Liver (tissue), 9 donors: ENCODE measurements around the gene GLRA3. TPM values are rescaled to one million over a fixed set of nuclear protein-coding genes. Genes with fewer than 3 reads are reported as not detected.
"Not testable (repeated sequence)": the region's sequence is repeated elsewhere in the genome, so short reads cannot be mapped to it uniquely, and the experiment has no call there.

Source experiments
- DNase-seq: peaks from one replicate; pipeline ENCODE4 v3.0.0-alpha.2; 2017; ENCODE audit warnings: low spot score
- H3K27ac ChIP-seq, 2 donors: one replicate each; pipeline ENCODE4 v1.7.0; 2013; ENCODE audit warnings: inconsistent platforms in 2 of 2, low read length in 2 of 2, control low read depth in 1 of 2, low read depth in 1 of 2, mild to moderate bottlenecking in 1 of 2
- H3K27me3 ChIP-seq, 4 donors: one replicate each; pipeline versions ENCODE4 v1.6.1 to v1.7.0; 2013; ENCODE audit warnings: low read length in 3 of 4, inconsistent platforms in 1 of 4, mild to moderate bottlenecking in 1 of 4, moderate library complexity in 1 of 4; ENCODE audit not compliant: control insufficient read depth in 4 of 4, insufficient read depth in 4 of 4
- H3K36me3 ChIP-seq, 4 donors: one replicate each; pipeline versions ENCODE4 v1.6.1 to v1.7.0; 2013; ENCODE audit warnings: low read length in 3 of 4, mild to moderate bottlenecking in 3 of 4, low read depth in 1 of 4, moderate library complexity in 1 of 4; ENCODE audit not compliant: control insufficient read depth in 4 of 4, insufficient read depth in 3 of 4
- H3K4me1 ChIP-seq, 4 donors: one replicate each; pipeline versions ENCODE4 v1.6.1 to v1.7.0; 2013; ENCODE audit warnings: low read length in 3 of 4, mild to moderate bottlenecking in 3 of 4, moderate library complexity in 1 of 4; ENCODE audit not compliant: control insufficient read depth in 4 of 4, insufficient read depth in 4 of 4
- H3K4me3 ChIP-seq, 3 donors: one replicate each; pipeline versions ENCODE4 v1.6.1 to v1.7.0; 2013; ENCODE audit warnings: low read length in 3 of 3, control low read depth in 1 of 3, low read depth in 1 of 3, mild to moderate bottlenecking in 1 of 3
- H3K9ac ChIP-seq, 2 donors: one replicate each; pipeline ENCODE4 v1.7.0; 2013; ENCODE audit warnings: low read length in 2 of 2, mild to moderate bottlenecking in 2 of 2, moderate library complexity in 2 of 2, control low read depth in 1 of 2, low read depth in 1 of 2
- H3K9me3 ChIP-seq, 4 donors: one replicate each; pipeline versions ENCODE4 v1.6.1 to v1.7.0; 2013; ENCODE audit warnings: low read length in 3 of 4; ENCODE audit not compliant: control insufficient read depth in 4 of 4
- CTCF ChIP-seq: fragments of 150-350 bp; IDR thresholded peaks from 2 replicates; pipeline ENCODE4 v1.5.1; 2017; ENCODE audit warnings: improper control_type of control experiment, low read depth, low read length; ENCODE audit not compliant: missing input control
- FOXA2 ChIP-seq: IDR thresholded peaks from 2 replicates; pipeline ENCODE4 v1.6.1; 2016; ENCODE audit warnings: antibody characterized with exemption
- JUND ChIP-seq, 2 donors: IDR thresholded peaks; 2 replicates each; pipeline ENCODE4 v1.6.1; 2016; ENCODE audit warnings: antibody characterized with exemption in 2 of 2
- MAX ChIP-seq: IDR thresholded peaks from 2 replicates; pipeline ENCODE4 v1.6.1; 2016; ENCODE audit warnings: antibody characterized with exemption
- RAD21 ChIP-seq, 2 donors: IDR thresholded peaks; 2 replicates each; pipeline ENCODE4 v1.6.1; 2016; ENCODE audit warnings: antibody characterized with exemption in 2 of 2, mild to moderate bottlenecking in 2 of 2
- REST ChIP-seq: IDR thresholded peaks from 2 replicates; pipeline ENCODE4 v1.6.1; 2016; ENCODE audit warnings: antibody characterized with exemption, mild to moderate bottlenecking
- YY1 ChIP-seq: IDR thresholded peaks from 2 replicates; pipeline ENCODE4 v1.6.1; 2016; ENCODE audit warnings: antibody characterized with exemption, mild to moderate bottlenecking
- ZBTB33 ChIP-seq: IDR thresholded peaks from 2 replicates; pipeline ENCODE4 v1.6.1; 2016; ENCODE audit warnings: antibody characterized with exemption
- WGBS: extraction: QIAGEN DNeasy Blood & Tissue Kit; methylation state at CpG from one replicate; pipeline ENCODE4 v1.1.7; 2013; 5-methylcytosine and 5-hydroxymethylcytosine counted together
- polyA plus RNA-seq, 2 donors: library from polyadenylated mRNA; stranded (reverse) in 1 of 2; unstranded in 1 of 2; fragments of 200-250 nt in 1 of 2; fragments of >200 nt in 1 of 2; fragmentation: Nextera tagmentation in 1 of 2; extraction: Ambion mirVana in 1 of 2; gene quantifications; one replicate each; pipeline versions ENCODE4 v1.2.1 to v1.2.3, GENCODE V29; 2013 to 2015
- total RNA-seq, 2 donors: library from RNA; depleted of rRNA; stranded (reverse); fragments of >200 nt; gene quantifications; one replicate each; pipeline ENCODE4 v1.2.3, GENCODE V29; 2014
- donor health status: healthy.
- donor health status: healthy.
- donor health status: healthy.
- donor health status: healthy.
- donor health status: healthy.

The GLRA3 gene
- total and polyA plus RNA-seq, 4 donors: not detected

- H3K27me3 ChIP-seq: no peaks in the 10 kb centered on the region
- H3K36me3 ChIP-seq: no peaks in the 10 kb centered on the region
- H3K27ac ChIP-seq: no peak overlapping the region
- DNase-seq: no peak
- H3K4me1 ChIP-seq: peaks cover 0 to 3% (median 0%) of the 10 kb centered on the region in 4 donors
- TF ChIP-seq YY1 (no peak), RAD21 (IDR thresholded peaks at IDR 0.05) (peak; percentile 89 to 95), MAX (no peak), FOXA2 (no peak), REST (no peak), CTCF (peak; percentile 76)
- 38% methylated on average over 2 of the region's 2 CpGs for WGBS
- H3K4me3 ChIP-seq: no peak overlapping the region
- H3K9me3 ChIP-seq: no peaks in the 10 kb centered on the region
- H3K9ac ChIP-seq: no peak overlapping the region
These were observed 196.9 kb downstream of the GLRA3 start for GRCh38 chr4:174631901-174632758.

DNA sequence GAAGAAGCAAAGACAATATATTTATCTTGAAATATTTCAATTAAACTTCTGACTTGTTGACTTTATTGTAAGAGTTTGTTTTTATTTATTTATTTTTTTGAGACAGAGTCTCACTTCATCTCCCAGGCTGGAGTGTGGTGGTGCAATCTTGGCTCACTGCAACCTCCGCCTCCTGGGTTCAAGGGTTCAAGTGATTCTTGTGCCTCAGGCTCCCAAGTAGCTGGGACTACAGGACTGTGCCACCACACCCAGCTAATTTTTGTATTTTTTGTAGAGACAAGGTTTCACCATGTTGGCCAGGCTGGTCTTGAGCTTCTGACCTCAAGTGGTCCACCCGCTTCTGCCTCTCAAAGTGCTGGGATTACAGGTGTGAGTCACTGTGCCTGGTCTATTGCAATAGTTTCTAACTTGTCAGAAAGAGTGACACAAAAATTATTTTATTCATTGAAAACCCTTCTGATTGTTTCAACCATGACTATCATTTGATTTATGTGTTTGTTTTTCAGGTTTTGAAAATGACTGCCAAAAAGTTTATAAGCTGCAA, 199.1 kb downstream of the GLRA3 start:
- H3K36me3 ChIP-seq, DNase-seq, H3K4me3 ChIP-seq, H3K9ac ChIP-seq, H3K4me1 ChIP-seq, H3K27ac ChIP-seq, H3K27me3 ChIP-seq, H3K9me3 ChIP-seq: not testable (repeated sequence)
- 89% methylated on average over 2 of the region's 2 CpGs for WGBS

- Histone ChIP-seq H3K9ac (no peak overlapping the region), H3K4me3 (no peak overlapping the region), H3K4me1 (peaks cover 0 to 3% (median 0%) of the 10 kb centered on the region in 4 donors), H3K27ac (no peak overlapping the region), H3K36me3 (no peaks in the 10 kb centered on the region), H3K9me3 (no peaks in the 10 kb centered on the region), H3K27me3 (no peaks in the 10 kb centered on the region)
- no peak for DNase-seq
- TF ChIP-seq MAX (no peak), JUND (IDR thresholded peaks at IDR 0.05) (no peak), ZBTB33 (no peak), REST (no peak)
- 91% methylated on average over 2 of the region's 2 CpGs for WGBS
These were observed 199.8 kb downstream of the GLRA3 start for GRCh38 chr4:174629265-174629664.
